Measurements from ENCODE around the gene FMN1.

Gene FMN1

DNA sequence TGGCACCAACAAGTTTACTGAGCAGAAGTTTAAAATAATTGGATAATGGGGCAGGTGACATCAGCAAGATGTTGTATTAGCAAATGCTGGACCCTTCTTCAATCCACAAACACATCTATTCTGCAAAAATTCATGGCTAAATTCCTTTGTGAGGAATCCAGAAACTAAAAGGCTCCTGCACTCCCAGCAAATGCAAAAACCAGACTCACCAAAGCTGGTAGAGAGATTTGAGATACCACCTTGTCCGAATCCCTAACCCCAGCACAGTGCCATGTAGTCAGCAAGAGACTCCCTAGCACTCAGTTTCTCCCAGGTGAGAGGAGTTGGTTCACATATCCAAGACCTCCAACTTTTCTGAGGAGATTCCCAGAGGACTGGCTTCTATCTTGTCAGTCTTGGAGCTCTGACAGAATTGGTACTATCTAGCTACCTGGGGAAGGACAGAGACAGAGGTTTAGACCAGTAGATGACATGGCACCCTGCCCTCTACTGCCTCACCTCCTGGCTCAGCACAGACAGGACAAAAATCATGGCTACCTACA is 454.9 kb downstream of the FMN1 start:
- DNase-seq (ENCODE audit: low read depth in 2 of 3, low spot score in 2 of 3): no peak

DNA sequence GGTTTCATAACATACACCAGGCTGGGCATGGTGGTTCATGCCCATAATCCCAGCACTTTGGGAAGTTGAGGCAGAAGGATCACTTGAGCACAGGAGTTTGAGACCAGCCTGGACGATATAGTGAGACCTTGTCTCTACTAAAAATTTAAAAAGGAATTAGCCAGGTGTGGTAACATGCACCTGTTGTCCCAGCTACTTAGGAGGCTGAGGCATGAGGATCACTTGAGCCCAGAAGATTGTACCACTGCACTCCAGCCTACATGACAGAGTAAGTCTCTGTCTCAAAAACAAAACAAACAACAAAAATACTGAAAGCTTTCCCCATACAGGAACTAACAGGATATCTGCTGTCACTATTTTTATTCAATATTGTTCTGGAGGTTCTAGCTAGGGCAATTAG is 455.8 kb downstream of the FMN1 start:
- DNase-seq (ENCODE audit: low read depth in 2 of 3, low spot score in 2 of 3): no peak

- no peak for DNase-seq (ENCODE audit: low read depth in 2 of 3, low spot score in 2 of 3)
Measured at GRCh38 chr15:32737304-32737703, 457.2 kb downstream of the FMN1 start.

DNA sequence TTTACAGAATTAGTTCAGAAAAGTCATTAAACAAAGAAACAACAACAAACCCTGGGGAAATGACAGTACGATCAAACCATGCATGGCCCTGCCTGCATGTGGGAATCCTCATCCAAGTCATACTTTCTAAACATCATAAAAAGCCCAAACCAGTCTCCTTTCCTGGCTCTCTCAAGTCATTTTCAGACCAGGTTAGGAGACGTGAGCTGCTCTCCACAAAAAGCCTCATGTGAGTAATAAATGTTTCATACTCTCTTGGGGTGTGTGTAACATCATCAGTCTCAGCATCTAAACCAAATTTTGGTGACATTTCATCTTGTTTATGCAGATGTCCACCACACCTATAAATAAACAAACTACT is 457.8 kb downstream of the FMN1 start:
- no peak for DNase-seq (ENCODE audit: low read depth in 2 of 3, low spot score in 2 of 3)

- DNase-seq (ENCODE audit: low read depth in 2 of 3, low spot score in 2 of 3): no peak
Measured at GRCh38 chr15:32735989-32736700, 458.4 kb downstream of the FMN1 start.

- no peak for DNase-seq (ENCODE audit: low read depth in 2 of 3, low spot score in 2 of 3)
Measured at GRCh38 chr15:32733281-32733680, 461.2 kb downstream of the FMN1 start.

DNA sequence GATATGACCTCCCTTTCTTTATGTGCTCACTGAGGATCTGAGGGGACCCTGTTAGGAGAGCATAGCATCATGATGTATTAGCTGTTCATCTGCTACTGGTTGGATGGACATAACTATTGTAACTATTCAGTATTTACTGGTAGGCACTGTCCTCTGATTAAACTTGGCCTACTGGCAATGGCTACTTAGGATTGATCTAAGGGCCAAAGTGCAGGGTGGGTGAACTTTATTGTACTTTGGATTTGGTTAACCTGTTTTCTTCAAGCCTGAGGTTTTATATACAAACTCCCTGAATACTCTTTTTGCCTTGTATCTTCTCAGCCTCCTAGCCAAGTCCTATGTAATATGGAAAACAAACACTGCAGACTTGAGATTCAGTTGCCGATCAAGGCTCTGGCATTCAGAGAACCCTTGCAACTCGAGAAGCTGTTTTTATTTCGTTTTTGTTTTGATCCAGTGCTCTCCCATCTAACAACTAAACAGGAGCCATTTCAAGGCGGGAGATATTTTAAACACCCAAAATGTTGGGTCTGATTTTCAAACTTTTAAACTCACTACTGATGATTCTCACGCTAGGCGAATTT is 461.8 kb downstream of the FMN1 start:
- DNase-seq (ENCODE audit: low read depth in 2 of 3, low spot score in 2 of 3): no peak

DNA sequence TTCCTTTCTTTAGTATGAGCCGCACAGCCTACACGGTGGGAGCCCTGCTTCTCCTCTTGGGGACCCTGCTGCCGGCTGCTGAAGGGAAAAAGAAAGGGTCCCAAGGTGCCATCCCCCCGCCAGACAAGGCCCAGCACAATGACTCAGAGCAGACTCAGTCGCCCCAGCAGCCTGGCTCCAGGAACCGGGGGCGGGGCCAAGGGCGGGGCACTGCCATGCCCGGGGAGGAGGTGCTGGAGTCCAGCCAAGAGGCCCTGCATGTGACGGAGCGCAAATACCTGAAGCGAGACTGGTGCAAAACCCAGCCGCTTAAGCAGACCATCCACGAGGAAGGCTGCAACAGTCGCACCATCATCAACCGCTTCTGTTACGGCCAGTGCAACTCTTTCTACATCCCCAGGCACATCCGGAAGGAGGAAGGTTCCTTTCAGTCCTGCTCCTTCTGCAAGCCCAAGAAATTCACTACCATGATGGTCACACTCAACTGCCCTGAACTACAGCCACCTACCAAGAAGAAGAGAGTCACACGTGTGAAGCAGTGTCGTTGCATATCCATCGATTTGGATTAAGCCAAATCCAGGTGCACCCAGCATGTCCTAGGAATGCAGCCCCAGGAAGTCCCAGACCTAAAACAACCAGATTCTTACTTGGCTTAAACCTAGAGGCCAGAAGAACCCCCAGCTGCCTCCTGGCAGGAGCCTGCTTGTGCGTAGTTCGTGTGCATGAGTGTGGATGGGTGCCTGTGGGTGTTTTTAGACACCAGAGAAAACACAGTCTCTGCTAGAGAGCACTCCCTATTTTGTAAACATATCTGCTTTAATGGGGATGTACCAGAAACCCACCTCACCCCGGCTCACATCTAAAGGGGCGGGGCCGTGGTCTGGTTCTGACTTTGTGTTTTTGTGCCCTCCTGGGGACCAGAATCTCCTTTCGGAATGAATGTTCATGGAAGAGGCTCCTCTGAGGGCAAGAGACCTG is 463.5 kb downstream of the FMN1 start:
- no peak for DNase-seq (ENCODE audit: low read depth in 2 of 3, low spot score in 2 of 3)

- DNase-seq (ENCODE audit: low read depth in 2 of 3, low spot score in 2 of 3): no peak
Measured at GRCh38 chr15:32729700-32730395, 464.7 kb downstream of the FMN1 start.

GRCh38 chr15:32723171-32723948 is 471.2 kb downstream of the FMN1 start:
- no peak for DNase-seq (ENCODE audit: low read depth in 2 of 3, low spot score in 2 of 3)

DNA sequence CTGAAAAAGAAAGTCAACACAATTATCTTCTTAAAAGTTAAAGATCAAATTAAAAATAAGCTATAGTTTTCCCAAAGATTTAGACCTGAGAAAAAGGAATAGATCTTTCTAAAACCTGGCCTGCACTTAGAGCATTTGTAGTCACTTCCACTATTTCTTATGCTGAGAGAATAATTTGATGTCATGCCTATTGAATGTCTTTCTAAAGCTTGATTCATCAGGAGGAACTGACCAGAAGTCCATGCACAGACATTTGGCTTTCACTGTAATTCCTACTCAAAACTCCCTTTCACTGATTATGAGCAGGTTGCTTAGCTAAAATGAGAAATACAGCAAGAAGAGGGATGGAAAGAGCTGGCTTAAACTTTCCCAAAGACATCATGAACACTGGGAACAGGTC is 472.4 kb downstream of the FMN1 start:
- no peak for DNase-seq (ENCODE audit: low read depth in 2 of 3, low spot score in 2 of 3)

DNA sequence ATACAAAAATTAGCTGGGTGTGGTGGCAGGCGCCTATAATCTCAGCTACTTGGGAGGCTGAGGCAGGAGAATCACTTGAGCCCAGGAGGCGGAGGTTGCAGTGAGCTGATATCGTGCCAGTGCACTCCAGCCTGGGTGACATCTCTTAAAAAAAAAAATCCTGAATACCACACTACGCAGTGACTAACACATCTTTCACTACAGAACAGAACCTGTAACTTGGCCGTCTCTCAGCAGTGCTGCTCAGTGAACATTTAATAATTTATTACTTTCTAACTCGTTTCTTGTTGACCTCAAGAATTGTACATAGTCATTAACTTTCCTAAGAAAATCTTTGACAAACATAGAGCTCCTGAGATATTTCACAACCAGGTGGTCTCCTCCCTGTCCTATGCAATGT is 472.9 kb downstream of the FMN1 start:
- no peak for DNase-seq (ENCODE audit: low read depth in 2 of 3, low spot score in 2 of 3)

DNA sequence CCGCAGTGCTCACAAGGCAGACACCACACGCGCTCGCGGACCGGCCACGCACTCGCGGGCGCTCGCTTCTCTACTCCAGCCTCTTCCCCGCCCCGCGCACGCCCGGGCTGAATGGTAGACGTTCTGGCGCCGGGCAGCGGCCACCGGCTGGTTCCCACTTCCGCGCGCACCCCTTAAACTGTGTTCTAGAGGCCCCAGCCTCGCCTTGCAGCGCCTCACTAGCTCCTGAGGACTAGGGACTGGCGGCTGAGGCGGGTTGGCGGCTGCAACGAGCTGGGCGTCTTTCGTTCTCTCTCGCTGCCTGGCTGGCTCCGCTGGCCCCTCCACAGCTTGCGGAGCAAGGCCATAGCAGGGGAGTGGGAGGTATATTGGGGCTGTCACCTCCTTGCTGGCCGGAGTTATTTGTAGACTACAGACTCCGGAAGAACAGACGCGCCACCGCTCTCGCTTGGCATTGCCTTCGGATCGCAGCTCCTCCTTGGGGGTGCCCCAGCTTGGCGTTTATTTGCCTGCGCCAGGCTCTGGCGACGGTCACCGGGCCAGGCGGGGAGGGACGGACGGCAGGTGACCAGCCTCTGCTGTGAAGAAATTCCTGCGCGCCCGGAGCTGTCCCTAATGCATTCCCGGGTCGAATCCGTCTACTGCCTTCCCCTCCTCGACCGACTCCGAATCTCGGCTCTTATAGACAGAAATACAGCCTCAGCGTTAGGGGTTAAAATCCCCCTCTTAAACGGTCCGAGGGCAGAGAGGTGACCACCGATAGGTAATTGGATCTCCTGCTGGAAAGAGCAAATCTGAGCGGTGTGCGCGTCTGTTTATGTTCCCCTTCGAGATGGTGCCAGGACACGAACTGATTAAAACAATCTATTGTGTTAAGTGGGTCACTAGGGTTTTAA is 475.4 kb downstream of the FMN1 start:
- DNase-seq (ENCODE audit: low read depth in 2 of 3, low spot score in 2 of 3): no peak

DNA sequence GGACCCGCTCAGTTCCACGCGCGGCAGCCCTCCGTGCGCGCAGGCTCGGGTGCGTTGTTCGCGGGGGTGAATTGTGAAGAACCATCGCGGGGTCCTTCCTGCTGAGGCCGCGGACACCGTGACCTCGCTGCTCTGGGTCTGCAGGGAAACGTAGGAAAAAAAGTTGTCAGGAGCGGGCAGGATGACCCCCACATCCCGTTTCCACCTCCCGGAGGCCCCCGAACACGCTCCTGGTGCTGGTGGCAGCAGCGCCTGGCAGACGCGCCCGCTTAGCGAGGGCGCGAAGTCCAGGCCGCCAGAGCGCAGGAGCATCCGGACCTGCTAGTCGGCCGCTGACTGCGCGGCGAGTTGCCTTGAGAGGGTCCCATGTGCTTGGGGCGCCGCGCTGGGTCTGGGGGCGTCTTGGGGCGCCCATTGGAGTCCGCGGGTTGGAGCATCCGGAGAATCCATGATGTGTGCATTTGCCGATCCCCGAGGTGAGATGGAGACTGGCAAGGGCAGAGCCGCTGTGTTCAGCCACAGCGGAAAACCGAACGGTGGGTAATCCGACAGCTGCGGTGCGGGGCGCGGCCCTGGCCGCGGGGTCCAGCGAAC is 476.2 kb downstream of the FMN1 start:
- no peak for DNase-seq (ENCODE audit: low read depth in 2 of 3, low spot score in 2 of 3)

DNA sequence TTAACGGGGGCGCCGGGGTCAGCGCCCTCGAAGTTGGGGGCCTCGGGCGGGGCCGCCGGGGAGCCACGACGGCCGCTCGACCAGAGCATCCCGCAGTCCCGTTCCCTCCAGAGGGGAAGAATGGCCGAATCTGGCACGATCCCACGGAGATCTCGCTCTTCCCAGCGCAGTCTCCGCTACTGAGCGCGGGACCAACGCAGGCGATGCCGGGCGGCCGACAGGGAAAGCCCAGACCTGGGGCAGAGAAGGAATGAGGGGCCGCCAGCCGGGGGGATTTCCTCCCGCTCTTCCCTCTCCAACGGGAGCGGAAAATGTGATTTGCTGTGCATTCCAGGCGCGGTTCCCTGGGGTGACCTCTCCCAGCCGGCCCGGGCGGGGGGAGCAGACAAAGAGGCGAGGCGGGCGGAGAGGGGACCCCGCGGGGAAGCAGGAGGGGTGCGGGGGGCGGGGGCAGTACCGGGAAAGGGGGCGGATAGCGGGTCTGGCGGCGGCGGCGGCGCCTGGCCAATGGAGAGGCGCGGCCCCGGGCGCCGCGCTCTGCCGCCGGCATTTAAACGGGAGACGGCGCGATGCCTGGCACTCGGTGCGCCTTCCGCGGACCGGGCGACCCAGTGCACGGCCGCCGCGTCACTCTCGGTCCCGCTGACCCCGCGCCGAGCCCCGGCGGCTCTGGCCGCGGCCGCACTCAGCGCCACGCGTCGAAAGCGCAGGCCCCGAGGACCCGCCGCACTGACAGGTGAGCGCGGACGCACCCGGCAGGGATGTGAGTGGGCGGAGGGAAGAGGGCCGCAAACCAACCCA is 476.9 kb downstream of the FMN1 start, which contains the start of gene GREM1:
GREM1 (plus strand) TSS at position 579 of the 801 bp plus-strand sequence. CDS start 12,687 bp downstream, outside the sequence.
- DNase-seq (ENCODE audit: low read depth in 2 of 3, low spot score in 2 of 3): no peak

DNA sequence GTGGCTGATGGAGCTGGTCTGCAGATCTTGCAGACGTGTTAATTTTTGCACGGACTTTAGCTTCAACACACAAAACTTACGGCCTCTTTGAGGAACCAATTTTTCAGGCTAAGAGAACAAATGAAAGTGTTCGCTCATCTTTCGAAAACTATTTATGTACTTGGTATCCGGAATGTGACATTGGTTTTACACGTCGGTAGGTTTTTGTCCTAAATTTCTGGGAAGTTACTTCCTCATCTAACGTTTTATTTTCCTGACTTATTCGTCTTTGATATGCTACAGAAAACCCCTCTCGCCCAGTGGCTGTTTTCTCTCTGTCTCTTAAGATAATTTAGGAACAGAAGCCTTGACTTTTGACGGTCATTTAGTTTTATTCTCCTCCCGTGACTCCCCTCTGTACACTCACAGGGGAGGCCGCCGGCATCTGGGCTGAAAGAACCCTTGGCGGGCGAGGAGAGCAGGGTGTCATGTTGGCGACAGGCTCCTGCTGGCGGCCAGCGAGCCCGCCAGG is 477.5 kb downstream of the FMN1 start:
- no peak for DNase-seq (ENCODE audit: low read depth in 2 of 3, low spot score in 2 of 3)

DNA sequence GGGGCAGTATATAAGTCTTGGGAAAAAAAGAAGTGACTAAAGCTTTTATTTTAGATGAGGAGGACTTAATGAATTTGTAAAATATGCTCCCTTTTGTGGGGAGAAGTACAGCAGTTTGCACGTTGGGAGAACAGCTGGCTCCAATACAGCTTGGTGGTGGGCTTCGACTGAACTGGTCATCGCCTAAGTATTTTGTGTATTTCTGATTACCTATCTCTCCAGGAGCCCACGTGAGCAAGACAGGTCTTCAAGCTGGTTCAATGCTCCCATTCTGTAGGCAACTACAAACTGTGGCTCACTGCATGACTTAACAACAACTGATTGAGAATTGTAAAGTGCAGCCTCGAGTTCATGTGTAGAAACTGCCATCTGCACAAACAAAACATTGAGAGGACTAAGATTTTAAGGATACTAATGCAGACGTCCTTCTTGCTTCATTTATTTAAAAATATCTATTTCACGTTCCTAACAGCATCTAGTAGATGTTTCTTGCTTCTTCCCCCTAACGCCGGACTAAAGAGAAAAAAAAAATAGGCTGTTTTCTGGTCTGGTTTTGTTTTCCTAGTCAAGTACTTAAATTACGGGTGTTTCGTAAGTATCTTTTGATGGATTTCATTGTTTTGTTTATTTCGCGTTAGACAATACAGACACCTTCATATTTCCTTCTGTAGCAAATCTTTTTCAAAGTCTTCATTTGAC is 478.1 kb downstream of the FMN1 start:
- no peak for DNase-seq (ENCODE audit: low read depth in 2 of 3, low spot score in 2 of 3)

Data from activated CD8-positive, alpha-beta memory T cell treated with anti-CD3 and anti-CD28 coated beads for 48 hours (primary cell).